A549 (cell line): ENCODE data around the gene PDCD4. TPM values are rescaled to one million over a fixed set of nuclear protein-coding genes. Genes with fewer than 3 reads are reported as not detected.

Source experiments
- ATAC-seq, 2 experiments: fragments of 200-7000 bp in 1 of 2; fragments of >200 bp in 1 of 2; cut with Nextera tagmentation in 1 of 2; cut with Tn5 transposase in 1 of 2; 3 replicates each; pipeline versions ENCODE4 v1.8.0 to v1.9.1; 2018 to 2020; ENCODE audit warnings: mild to moderate bottlenecking in 1 of 2, moderate library complexity in 1 of 2
- CTCF ChIA-PET: fragments of 300-600 bp; sonication (Branson Sonifier 250); formaldehyde crosslinking; extraction: SDS; loops from one replicate; lab custom pipeline; 2021; ENCODE audit warnings: antibody characterized with exemption, inconsistent platforms; lab: Yijun Ruan, JAX
- POLR2A ChIA-PET: fragments of 350-600 bp; formaldehyde crosslinking; extraction: SDS; loops from one replicate; lab custom pipeline; 2021; ENCODE audit warnings: antibody characterized with exemption, inconsistent platforms; lab: Yijun Ruan, JAX
- DNase-seq, 2 experiments: peaks; one replicate each; pipeline versions ENCODE4 v3.0.0 to v3.0.0-alpha.2; 2011 to 2016; ENCODE audit warnings: low read depth in 1 of 2, low spot score in 1 of 2
- FAIRE-seq: peaks from 2 replicates; lab custom pipeline; 2011; peaks lifted over from hg19 to GRCh38; lab: Jason Lieb, UNC
- H3K27ac ChIP-seq, 2 experiments: fragments of >200 bp; sonication (Bioruptor Twin); formaldehyde crosslinking; 3 replicates each; pipeline ENCODE4 v1.5.1; 2016 to 2017
- H3K4me1 ChIP-seq: fragments of >200 bp; sonication (Bioruptor Twin); formaldehyde crosslinking; 3 replicates; pipeline ENCODE4 v1.6.1; 2016
- H3K4me2 ChIP-seq: fragments of >200 bp; sonication (Bioruptor Twin); formaldehyde crosslinking; 3 replicates; pipeline ENCODE4 v1.6.1; 2016
- H3K4me3 ChIP-seq: fragments of >200 bp; sonication (Bioruptor Twin); formaldehyde crosslinking; 3 replicates; pipeline ENCODE4 v1.5.1; 2016
- H3K9me3 ChIP-seq: fragments of >200 bp; sonication (Bioruptor Twin); formaldehyde crosslinking; 3 replicates; pipeline ENCODE4 v1.6.1; 2016
- BHLHE40 ChIP-seq: IDR thresholded peaks from 2 replicates; pipeline ENCODE4 v1.6.1; 2012; ENCODE audit warnings: low read depth, low read length, inconsistent platforms
- CBX8 ChIP-seq: fragments of 200-600 bp; sonication (generic); IDR thresholded peaks from 2 replicates; pipeline ENCODE4 v1.6.1; 2016
- CHD4 ChIP-seq: fragments of 200-600 bp; sonication (generic); IDR thresholded peaks from 2 replicates; pipeline ENCODE4 v1.6.1; 2016; ENCODE audit warnings: antibody characterized with exemption, mild to moderate bottlenecking, borderline replicate concordance
- EHMT2 ChIP-seq: fragments of 200-600 bp; sonication (generic); IDR thresholded peaks from 2 replicates; pipeline ENCODE4 v1.6.1; 2016; ENCODE audit warnings: antibody characterized with exemption, low read depth, mild to moderate bottlenecking, moderate library complexity
- ESRRA ChIP-seq: fragments of 150-350 bp; IDR thresholded peaks from 2 replicates; pipeline ENCODE4 v1.6.1; 2014; ENCODE audit warnings: mild to moderate bottlenecking, low read length, borderline replicate concordance
- HDAC2 ChIP-seq: fragments of 200-600 bp; sonication (generic); IDR thresholded peaks from 2 replicates; pipeline ENCODE4 v1.6.1; 2016
- HEYL ChIP-seq: fragments of 250-450 bp; sonication (Bioruptor Pico); IDR thresholded peaks from 2 replicates; pipeline ENCODE4 v1.8.0; 2021; ENCODE audit warnings: mild to moderate bottlenecking, moderate library complexity
- JUN ChIP-seq, 2 experiments: fragments of >200 bp; sonication (Bioruptor Twin); formaldehyde crosslinking; IDR thresholded peaks; 2 replicates in 1 of 2; 3 replicates in 1 of 2; pipeline ENCODE4 v1.6.1; 2016 to 2017
- MAFK ChIP-seq: fragments of 450-650 bp; IDR thresholded peaks from 2 replicates; pipeline ENCODE4 v1.6.1; 2014; ENCODE audit not compliant: partially characterized antibody
- NFE2L2 ChIP-seq: fragments of 150-350 bp; conservative IDR thresholded peaks from 2 replicates; pipeline ENCODE4 v1.6.1; 2014; ENCODE audit warnings: low read length
- PHF8 ChIP-seq: fragments of 200-600 bp; sonication (generic); IDR thresholded peaks from 2 replicates; pipeline ENCODE4 v1.6.1; 2016; ENCODE audit warnings: low read depth, mild to moderate bottlenecking, antibody characterized with exemption, moderate library complexity, borderline replicate concordance
- RARB ChIP-seq: fragments of 250-450 bp; sonication (Bioruptor Pico); IDR thresholded peaks from 2 replicates; pipeline ENCODE4 v1.8.0; 2021; ENCODE audit warnings: mild to moderate bottlenecking, moderate library complexity
- RCOR1 ChIP-seq: fragments of 150-350 bp; IDR thresholded peaks from 2 replicates; pipeline ENCODE4 v1.6.1; 2014; ENCODE audit warnings: antibody characterized with exemption, low read length, low read depth
- REST ChIP-seq: fragments of 200-600 bp; sonication (generic); IDR thresholded peaks from 2 replicates; pipeline ENCODE4 v1.6.1; 2016; ENCODE audit warnings: antibody characterized with exemption, mild to moderate bottlenecking, moderate library complexity
- RFX5 ChIP-seq: fragments of 450-650 bp; IDR thresholded peaks from 2 replicates; pipeline ENCODE4 v1.7.1; 2014; ENCODE audit warnings: antibody characterized with exemption, mild to moderate bottlenecking, moderate library complexity
- RNF2 ChIP-seq: fragments of 200-600 bp; sonication (generic); IDR thresholded peaks from 2 replicates; pipeline ENCODE4 v1.6.1; 2016; ENCODE audit warnings: low read depth, mild to moderate bottlenecking, antibody characterized with exemption, moderate library complexity, borderline replicate concordance
- SMC3 ChIP-seq: fragments of >200 bp; sonication (Bioruptor Twin); formaldehyde crosslinking; IDR thresholded peaks from 3 replicates; pipeline ENCODE4 v1.6.1; 2018; ENCODE audit warnings: inconsistent platforms
- TFCP2L1 ChIP-seq: fragments of 250-450 bp; sonication (Bioruptor Pico); IDR thresholded peaks from 2 replicates; pipeline ENCODE4 v1.5.0; 2021; ENCODE audit warnings: mild to moderate bottlenecking
- ZC3H11A ChIP-seq: fragments of 450-650 bp; IDR thresholded peaks from 2 replicates; pipeline ENCODE4 v1.6.1; 2014; ENCODE audit warnings: antibody characterized with exemption, mild to moderate bottlenecking
- ZFP36 ChIP-seq: fragments of 450-650 bp; IDR thresholded peaks from 2 replicates; pipeline ENCODE4 v1.6.1; 2014; ENCODE audit warnings: borderline replicate concordance; ENCODE audit not compliant: partially characterized antibody
- WGBS: methylation state at CpG from one replicate; pipeline ENCODE4 v1.1.6; 2017; ENCODE audit errors: missing lambda C conversion rate; 5-methylcytosine and 5-hydroxymethylcytosine counted together
- polyA plus RNA-seq, 4 experiments: library from polyadenylated mRNA; depleted of rRNA in 3 of 4; stranded (reverse); fragments of >200 nt; fragmentation: RNase III in 1 of 4; extraction: RNeasy Plus Mini Kit Qiagen cat#74134 plus additional on column Dnase treatment in 1 of 4; gene quantifications; 2 replicates in 3 of 4; 3 replicates in 1 of 4; pipeline ENCODE4 v1.2.3, GENCODE V29; 2011 to 2017
- TF ChIP-seq, protein P1 (sequence below): IDR thresholded peaks from 2 replicates; pipeline ENCODE4 v1.6.1; 2012
- TF ChIP-seq, protein P2 (sequence below): fragments of 250-450 bp; sonication (Bioruptor Pico); IDR thresholded peaks from 2 replicates; pipeline ENCODE4 v1.5.0; 2021; ENCODE audit warnings: mild to moderate bottlenecking, moderate library complexity, borderline replicate concordance

The PDCD4 gene
- polyA plus RNA-seq, 2 of the 4 experiments (the other 2 are of a cell fraction) = 42.7 to 71.4 TPM

DNA sequence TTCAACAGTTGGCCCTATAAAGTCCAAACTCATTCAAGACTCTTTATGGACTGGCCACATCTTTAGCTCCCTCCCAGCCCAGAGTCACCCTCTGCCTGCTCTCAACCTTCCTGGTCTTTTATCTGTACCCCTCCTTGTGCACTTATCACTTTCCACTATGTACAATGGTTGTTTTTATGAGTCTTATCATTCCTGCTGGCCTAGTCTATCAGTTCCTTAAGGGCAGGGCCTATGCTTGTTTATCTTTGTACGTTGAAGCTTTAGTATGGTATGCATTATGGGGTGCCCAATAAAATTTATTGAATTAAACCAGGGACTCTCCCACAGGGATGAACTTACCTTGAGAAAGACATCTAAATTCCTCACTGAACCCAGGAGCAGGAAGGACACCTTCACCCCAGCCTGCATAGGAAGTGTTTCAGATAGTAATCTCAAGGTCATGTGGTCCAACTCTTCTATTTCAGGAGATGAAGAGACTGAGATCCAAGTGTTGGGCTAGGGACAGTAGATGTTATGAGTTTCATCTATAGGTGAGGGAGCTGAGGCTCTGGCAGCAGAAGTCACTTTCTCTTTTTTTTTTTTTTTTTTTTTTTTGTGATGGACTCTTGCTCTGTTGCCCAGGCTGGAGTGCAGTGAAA is 13.3 kb upstream of the PDCD4 start:
- no peak for FAIRE-seq
- no peak for TF ChIP-seq PHF8
- no peak for TF ChIP-seq ZFP36
- TF ChIP-seq CBX8 = no peak
- TF ChIP-seq ESRRA = no peak
- no peak for TF ChIP-seq CHD4
- TF ChIP-seq RFX5 = no peak
- no peak for TF ChIP-seq HDAC2
- TF ChIP-seq EHMT2 = no peak
- TF ChIP-seq NFE2L2 = no peak
- TF ChIP-seq ZC3H11A = no peak
- no peak for TF ChIP-seq RNF2
- TF ChIP-seq, protein P1, sequence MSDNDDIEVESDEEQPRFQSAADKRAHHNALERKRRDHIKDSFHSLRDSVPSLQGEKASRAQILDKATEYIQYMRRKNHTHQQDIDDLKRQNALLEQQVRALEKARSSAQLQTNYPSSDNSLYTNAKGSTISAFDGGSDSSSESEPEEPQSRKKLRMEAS = no peak
- no peak for TF ChIP-seq TFCP2L1 (CRISPR knock-in tag)
- TF ChIP-seq RARB (CRISPR knock-in tag) = no peak
- no peak for TF ChIP-seq MAFK
- TF ChIP-seq, protein P2, sequence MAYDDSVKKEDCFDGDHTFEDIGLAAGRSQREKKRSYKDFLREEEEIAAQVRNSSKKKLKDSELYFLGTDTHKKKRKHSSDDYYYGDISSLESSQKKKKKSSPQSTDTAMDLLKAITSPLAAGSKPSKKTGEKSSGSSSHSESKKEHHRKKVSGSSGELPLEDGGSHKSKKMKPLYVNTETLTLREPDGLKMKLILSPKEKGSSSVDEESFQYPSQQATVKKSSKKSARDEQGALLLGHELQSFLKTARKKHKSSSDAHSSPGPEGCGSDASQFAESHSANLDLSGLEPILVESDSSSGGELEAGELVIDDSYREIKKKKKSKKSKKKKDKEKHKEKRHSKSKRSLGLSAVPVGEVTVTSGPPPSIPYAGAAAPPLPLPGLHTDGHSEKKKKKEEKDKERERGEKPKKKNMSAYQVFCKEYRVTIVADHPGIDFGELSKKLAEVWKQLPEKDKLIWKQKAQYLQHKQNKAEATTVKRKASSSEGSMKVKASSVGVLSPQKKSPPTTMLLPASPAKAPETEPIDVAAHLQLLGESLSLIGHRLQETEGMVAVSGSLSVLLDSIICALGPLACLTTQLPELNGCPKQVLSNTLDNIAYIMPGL (CRISPR knock-in tag) = no peak
- TF ChIP-seq JUN (IDR thresholded peaks at IDR 0.05) = no peak
- TF ChIP-seq HEYL (CRISPR knock-in tag) = no peak
- no peak for TF ChIP-seq BHLHE40
- no peak for TF ChIP-seq RCOR1
- no peak for DNase-seq

DNA sequence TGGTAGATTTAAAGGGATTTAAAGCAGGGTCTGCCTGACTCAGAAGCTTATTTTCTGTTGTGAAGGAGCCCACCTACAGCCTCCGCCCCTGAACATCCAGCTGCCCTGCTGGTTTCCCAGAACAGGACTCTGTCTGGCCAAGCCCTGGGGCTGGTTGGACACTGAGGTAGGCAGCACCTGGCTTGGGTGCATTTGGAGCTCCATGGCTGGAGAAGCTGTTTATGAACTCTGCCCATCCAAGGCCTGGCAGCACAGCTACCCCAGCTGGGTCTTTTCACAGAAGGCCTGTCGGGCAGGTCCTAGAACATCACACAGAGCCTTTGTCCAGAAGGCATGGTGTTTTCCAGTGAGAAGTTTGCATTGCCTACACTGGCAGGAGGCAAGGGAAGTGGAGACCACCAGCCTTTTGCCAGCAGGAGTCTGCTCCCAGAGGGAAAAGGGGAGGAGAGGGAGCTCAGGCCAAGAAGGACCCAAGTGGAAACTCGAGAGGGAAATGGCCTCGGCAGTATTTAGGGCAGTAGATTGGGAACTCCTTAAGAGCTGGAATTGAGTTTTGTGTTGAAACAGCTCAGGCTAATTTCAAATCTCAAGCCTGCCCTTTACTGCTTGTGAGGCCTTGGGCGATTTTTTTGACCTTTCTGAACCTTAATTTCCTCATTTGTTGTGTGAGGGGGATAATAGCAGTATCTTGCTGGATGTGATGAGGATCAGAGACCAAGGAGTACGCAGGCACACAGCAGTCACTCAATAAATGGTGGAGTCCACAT is 12.3 kb upstream of the PDCD4 start:
- no peak overlapping the region for H3K4me3 ChIP-seq
- TF ChIP-seq REST (no peak), SMC3 (no peak)
- H3K4me1 ChIP-seq = peaks cover 4% of the 10 kb centered on the region
- ChIA-PET POLR2A (interaction anchor here (1.5 kb wide), 1 partner anchor 12 kb away, joined by 5 read pairs; the partner anchor contains the start of gene PDCD4), CTCF (interaction anchor here (0.6 to 3.1 kb wide), 4 partner anchors 15 to 249 kb away, joined by 4 to 12 read pairs (median 5); no protein-coding TSS in a partner anchor)
- ATAC-seq (no peak), DNase-seq (no peak), FAIRE-seq (no peak)
- no peaks in the 10 kb centered on the region for H3K9me3 ChIP-seq
- peak overlapping the region in 1 of 2 experiments; percentile 11; a peak in 1 of 6 replicates for H3K27ac ChIP-seq
- 64% methylated on average over 6 of the region's 6 CpGs for WGBS
- no peak overlapping the region for H3K4me2 ChIP-seq

More for the DNA sequence above, 13.3 kb upstream of the PDCD4 start:
- 0 out of 3 replicates have a peak, but pooled peaks cover 3% of the 10 kb centered on the region for H3K4me1 ChIP-seq
- ChIA-PET CTCF (interaction anchor here (0.9 to 3.1 kb wide), 5 partner anchors 13 to 248 kb away, joined by 3 to 12 read pairs (median 4); no protein-coding TSS in a partner anchor), POLR2A (interaction anchor here (1.5 kb wide), 1 partner anchor 13 kb away, joined by 5 read pairs; the partner anchor contains the start of gene PDCD4)
- WGBS = 41% methylated on average over 1 of the region's 1 CpG
- H3K9me3 ChIP-seq = no peaks in the 10 kb centered on the region
- H3K4me2 ChIP-seq = no peak overlapping the region
- ATAC-seq = peak in 1 of 2 experiments; percentile 21; a peak in 2 of 6 replicates
- H3K27ac ChIP-seq = no peak overlapping the region
- H3K4me3 ChIP-seq = no peak overlapping the region
